Activated T-cell treated with anti-CD3 and anti-CD28 coated beads for 1 hour (primary cell): ENCODE data around the gene KCNAB2.

Source experiments
- DNase-seq: peaks from one replicate; pipeline ENCODE4 v3.0.0-alpha.2; 2020; ENCODE audit warnings: low read depth

KCNAB2 gene

GRCh38 chr1:6082430-6082971 is 36.8 kb downstream of the KCNAB2 start:
- no peak for DNase-seq

GRCh38 chr1:6083385-6083784 is 37.7 kb downstream of the KCNAB2 start:
- no peak for DNase-seq

- no peak for DNase-seq
Observed at GRCh38 chr1:6083801-6084446, 38.2 kb downstream of the KCNAB2 start.

GRCh38 chr1:6084781-6085495 is 39.2 kb downstream of the KCNAB2 start:
- DNase-seq = no peak

- no peak for DNase-seq
Observed at GRCh38 chr1:6085666-6086065, 40.0 kb downstream of the KCNAB2 start.

GRCh38 chr1:6086358-6086757 is 40.7 kb downstream of the KCNAB2 start:
- no peak for DNase-seq

DNA sequence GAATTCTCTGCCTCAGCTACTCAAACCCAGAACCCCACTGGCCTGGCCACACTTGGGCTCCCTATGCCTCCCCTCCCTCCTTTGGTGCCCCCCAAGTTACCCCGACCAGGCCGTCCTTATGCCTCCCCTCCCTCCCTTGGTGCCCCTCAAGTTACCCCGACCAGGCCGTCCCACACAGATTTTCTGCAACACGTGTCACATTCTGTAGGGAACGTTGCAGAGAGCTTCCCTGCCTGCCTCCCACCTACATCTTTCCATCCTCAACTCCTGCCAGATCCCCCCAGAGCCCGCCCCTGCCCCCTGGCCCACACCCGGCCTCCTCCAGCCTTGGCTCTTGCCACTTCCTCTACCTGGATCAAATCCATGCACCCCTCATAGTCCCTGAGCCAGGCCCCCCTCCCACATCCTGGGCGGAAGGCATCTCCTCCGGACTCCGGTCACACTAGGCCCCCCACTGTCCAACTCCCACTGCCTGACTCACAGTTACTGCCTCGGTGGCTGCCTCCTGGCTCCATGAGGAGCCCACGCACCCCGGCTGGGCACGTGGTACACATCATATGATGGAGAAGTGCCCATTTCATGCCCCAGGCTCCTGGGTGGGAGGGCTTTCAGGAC is 41.2 kb downstream of the KCNAB2 start:
- DNase-seq = no peak

- DNase-seq = no peak
Observed at GRCh38 chr1:6087377-6087772, 41.7 kb downstream of the KCNAB2 start.

DNA sequence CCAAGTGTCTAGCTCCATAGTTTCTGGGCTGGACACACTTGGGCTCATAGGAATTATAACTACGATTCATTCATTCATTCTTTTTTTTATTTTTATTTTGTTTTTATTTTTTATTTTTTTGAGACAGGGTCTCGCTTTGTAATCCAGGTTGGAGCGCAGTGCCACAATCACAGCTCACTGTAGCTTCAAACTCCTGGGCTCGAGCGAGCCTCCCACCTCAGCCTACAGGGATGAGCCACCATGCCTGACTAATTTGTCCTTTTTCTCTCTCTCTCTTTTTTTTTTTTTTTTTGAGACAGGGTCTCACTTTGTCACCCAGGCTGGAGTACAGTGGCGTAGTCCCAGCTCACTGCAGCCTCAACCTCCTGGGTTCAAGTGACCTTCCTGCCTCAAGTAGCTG is 42.3 kb downstream of the KCNAB2 start:
- DNase-seq = no peak

DNA sequence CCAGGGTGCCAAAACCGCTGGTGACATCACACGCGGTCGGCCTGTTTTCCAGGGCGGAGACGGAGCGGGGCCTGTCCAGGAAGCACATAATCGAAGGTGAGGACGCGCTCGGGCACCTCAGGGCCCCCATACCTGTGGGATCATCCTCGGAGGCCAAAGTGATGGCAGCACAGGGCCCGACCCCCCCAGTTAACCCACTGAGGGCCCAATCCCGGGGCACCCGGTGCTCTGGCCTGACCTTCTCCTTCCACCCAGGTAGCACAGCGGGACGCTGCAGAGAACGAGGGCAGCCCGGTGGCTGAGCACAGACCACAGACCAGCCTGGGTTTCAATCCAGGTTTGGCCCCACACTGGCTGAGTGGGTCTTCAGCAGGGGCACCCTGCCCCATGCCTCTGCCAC is 43.3 kb downstream of the KCNAB2 start:
- no peak for DNase-seq

DNA sequence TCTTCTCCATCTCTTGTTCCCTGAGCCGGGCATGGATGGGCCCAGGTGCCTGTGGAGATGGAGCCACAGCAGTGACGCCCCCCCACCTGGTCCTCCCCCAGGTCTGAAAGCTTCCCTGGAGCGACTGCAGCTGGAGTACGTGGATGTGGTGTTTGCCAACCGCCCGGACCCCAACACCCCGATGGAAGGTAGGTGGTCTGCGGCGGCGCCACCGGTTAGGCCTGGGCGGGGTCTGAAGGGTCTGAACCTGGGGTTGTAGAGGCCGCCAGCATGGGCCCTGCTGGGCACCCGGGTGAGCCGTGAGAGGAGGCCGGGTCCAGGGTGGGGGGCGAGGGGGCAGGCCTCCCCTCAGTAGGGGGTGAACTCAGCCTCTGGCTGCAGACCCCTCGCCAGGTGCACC is 44.6 kb downstream of the KCNAB2 start:
- no peak for DNase-seq

GRCh38 chr1:6090996-6091822 is 45.5 kb downstream of the KCNAB2 start:
- no peak for DNase-seq

DNA sequence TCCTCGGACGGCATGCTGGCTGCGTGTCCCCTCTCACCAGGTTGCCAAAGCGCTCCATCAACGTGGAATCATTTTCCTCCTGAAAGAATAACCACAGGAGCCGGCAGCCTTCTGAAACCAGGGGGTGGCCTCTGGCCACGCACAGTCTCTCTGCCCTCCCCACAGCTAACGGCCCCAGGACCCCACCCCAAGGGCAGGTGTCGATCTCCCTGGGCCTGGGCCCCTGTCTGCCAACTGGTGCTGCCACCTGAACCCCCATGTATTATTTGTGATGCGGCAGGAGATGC is 46.1 kb downstream of the KCNAB2 start:
- no peak for DNase-seq

DNA sequence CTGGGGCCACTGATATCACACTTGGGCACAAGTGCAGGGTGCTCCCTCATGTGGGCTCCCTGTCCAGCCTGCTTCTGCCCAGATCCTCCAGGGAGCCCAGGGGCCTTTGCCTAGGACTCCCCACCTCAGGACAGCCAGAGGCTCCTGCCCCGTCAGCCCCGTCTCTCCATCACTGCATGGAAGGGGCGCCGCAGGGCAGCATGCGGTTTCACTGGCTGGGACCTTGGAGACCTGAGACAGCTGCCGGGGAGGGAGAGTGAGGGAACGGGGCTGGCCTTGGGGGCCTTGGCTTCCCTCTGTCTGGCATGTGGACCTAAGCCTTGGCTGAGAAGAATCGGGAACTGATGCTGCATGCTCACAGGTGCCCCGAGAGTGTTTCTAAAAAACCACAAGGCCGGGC is 46.5 kb downstream of the KCNAB2 start:
- no peak for DNase-seq

DNA sequence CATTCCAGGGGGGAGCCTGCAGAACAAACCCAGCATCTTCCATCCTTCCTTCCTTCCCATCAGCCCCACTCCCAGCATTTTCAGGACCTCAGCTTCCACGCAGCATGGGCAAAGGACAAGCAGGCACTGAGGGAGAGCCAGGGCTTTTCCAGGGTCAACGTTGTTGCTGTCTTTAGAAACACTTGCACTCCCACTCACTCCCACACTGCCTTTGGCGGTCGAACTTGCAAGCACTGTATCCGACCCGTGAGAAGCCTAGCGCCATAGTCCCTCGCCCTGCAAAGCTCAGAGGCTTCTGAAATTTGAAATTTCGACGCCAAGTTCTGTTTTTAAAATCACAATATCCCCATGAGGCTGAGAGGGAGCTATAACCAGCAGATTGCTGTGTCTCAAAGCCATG is 47.4 kb downstream of the KCNAB2 start:
- no peak for DNase-seq

GRCh38 chr1:6093611-6094010 is 47.9 kb downstream of the KCNAB2 start:
- no peak for DNase-seq

- no peak for DNase-seq
Observed at GRCh38 chr1:6094246-6094645, 48.6 kb downstream of the KCNAB2 start.

DNA sequence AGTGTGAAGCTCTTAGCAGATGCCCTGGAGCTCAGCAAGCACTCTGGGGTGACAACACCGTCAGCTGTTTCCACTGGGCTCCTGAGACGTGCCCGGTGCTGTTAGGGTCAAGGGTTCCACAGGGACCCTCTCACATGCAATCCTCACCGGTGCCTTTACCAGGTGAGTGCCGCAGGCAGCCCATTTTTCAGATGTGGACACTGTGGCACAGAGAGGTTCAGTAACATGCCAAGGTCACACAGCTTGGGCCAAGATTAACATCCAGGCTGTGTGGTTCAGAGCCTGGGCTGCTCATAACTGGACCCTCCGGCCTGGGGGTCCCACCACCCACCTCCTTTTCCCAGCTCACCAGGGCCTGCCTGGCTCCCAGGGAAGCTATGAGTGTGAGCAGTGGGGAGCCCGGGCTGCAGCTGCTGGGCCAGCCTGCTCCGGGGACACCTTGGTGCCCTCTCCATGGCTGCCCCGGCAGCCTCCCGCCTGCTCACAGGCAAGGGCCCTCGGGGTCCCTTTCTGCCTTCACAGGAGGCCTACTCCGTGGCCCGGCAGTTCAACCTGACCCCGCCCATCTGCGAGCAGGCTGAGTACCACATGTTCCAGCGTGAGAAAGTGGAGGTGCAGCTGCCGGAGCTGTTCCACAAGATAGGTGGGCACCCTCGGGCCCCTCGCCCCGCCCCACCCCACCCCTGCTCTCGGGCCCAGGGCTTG is 49.3 kb downstream of the KCNAB2 start:
- DNase-seq = no peak

- DNase-seq = no peak
Observed at GRCh38 chr1:6095511-6096242, 50.0 kb downstream of the KCNAB2 start.

DNA sequence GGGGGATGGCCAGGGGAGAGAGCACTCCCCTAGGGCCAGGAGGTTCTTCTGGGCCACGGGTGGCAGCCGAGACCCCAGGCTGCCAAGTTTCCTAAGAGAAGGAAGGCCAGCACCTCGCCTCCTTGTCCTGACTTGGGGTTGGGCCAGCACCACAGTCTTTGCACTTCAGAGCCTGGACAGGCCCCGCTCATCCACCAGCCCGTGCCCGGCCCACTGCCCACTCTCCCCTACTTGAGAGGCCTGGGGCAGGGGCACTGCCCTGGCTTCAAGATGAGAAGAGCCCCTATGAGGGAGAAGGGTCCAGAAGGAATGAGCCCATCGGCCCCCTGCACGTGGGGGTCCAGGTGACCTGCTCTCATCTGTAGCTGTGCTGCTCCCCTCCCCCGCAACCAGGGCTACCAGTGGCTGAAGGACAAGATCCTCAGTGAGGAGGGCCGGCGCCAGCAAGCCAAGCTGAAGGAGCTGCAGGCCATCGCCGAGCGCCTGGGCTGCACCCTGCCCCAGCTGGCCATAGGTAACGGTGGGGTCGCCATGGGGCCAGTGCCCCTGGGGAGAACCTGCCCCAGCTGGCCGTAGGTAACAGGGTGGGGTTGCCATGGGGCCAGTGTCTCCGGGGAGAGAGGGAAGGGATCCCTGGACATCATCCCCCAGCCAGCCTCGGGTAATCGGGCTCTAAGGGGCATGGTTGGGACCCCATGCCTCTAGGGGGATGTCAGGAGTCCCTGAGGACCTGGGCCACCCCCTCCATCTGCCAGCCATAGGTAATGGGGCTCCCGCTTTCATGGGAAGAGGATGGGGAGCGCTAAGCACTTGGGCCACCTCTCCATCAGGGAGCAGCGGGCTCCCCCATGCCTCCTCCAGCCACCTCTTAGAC is 50.8 kb downstream of the KCNAB2 start:
- no peak for DNase-seq
